Measurements from ENCODE around the gene NAB1.

Gene NAB1

GRCh38 chr2:190635781-190636180 lies 13.1 kb upstream of the NAB1 start:
- no peak for TF ChIP-seq CTCF (IDR thresholded peaks at IDR 0.05)

- no peak for TF ChIP-seq CTCF (IDR thresholded peaks at IDR 0.05)
Observed at GRCh38 chr2:190636361-190636760, 12.5 kb upstream of the NAB1 start.

GRCh38 chr2:190637281-190637734 lies 11.6 kb upstream of the NAB1 start:
- no peak for TF ChIP-seq CTCF (IDR thresholded peaks at IDR 0.05)

- no peak for TF ChIP-seq CTCF (IDR thresholded peaks at IDR 0.05)
Observed at GRCh38 chr2:190637903-190638618, 10.8 kb upstream of the NAB1 start.

GRCh38 chr2:190640117-190640516 lies 8.8 kb upstream of the NAB1 start:
- TF ChIP-seq CTCF (IDR thresholded peaks at IDR 0.05) = no peak

GRCh38 chr2:190641469-190641868 lies 7.4 kb upstream of the NAB1 start:
- TF ChIP-seq CTCF (IDR thresholded peaks at IDR 0.05) = no peak

- no peak for TF ChIP-seq CTCF (IDR thresholded peaks at IDR 0.05)
Observed at GRCh38 chr2:190646780-190647522, 1.9 kb upstream of the NAB1 start.

All from LNCAP (cell line).